Spleen (tissue), 11 donors: ENCODE data around the gene TBX20. TPM values are rescaled to one million over a fixed set of nuclear protein-coding genes. Genes with fewer than 3 reads are reported as not detected.
"Not testable (repeated sequence)": the region's sequence is repeated elsewhere in the genome, so short reads cannot be mapped to it uniquely, and the experiment has no call there.

Experiments used
- DNase-seq: peaks from one replicate; pipeline ENCODE4 v3.0.0-alpha.2; 2020
- H3K27ac ChIP-seq, 8 donors: fragments of 200-600 bp; sonication (generic) in 7 of 8; 1 replicate in 4 of 8; 2 replicates in 4 of 8; pipeline versions ENCODE4 v1.5.0 to v1.8.0; 2016 to 2021; ENCODE audit warnings: inconsistent platforms in 4 of 8, mild to moderate bottlenecking in 4 of 8, moderate library complexity in 1 of 8
- H3K27me3 ChIP-seq, 7 donors: fragments of 200-600 bp; sonication (generic) in 6 of 7; replicated peaks in 1 of 7; 1 replicate in 4 of 7; 2 replicates in 3 of 7; pipeline versions ENCODE4 v1.5.0 to v1.8.0; 2016 to 2021; ENCODE audit warnings: inconsistent platforms in 3 of 7, mild to moderate bottlenecking in 1 of 7
- H3K36me3 ChIP-seq, 6 donors: fragments of 200-600 bp; sonication (generic) in 5 of 6; 1 replicate in 4 of 6; 2 replicates in 2 of 6; pipeline versions ENCODE4 v1.5.0 to v1.8.0; 2016 to 2021; ENCODE audit warnings: inconsistent platforms in 2 of 6
- H3K4me1 ChIP-seq, 6 donors: fragments of 200-600 bp; sonication (generic) in 5 of 6; 1 replicate in 3 of 6; 2 replicates in 3 of 6; pipeline versions ENCODE4 v1.5.0 to v1.8.0; 2016 to 2021; ENCODE audit warnings: inconsistent platforms in 3 of 6
- H3K4me3 ChIP-seq, 8 donors: fragments of 200-600 bp; sonication (generic) in 7 of 8; 1 replicate in 4 of 8; 2 replicates in 4 of 8; pipeline versions ENCODE4 v1.5.0 to v1.8.0; 2016 to 2021; ENCODE audit warnings: inconsistent platforms in 4 of 8, mild to moderate bottlenecking in 4 of 8, moderate library complexity in 2 of 8
- H3K9me3 ChIP-seq, 8 donors: fragments of 200-600 bp; sonication (generic) in 7 of 8; 1 replicate in 4 of 8; 2 replicates in 4 of 8; pipeline versions ENCODE4 v1.5.0 to v1.8.0; 2016 to 2021; ENCODE audit warnings: inconsistent platforms in 4 of 8
- WGBS, 5 donors: extraction: QIAGEN DNeasy Blood & Tissue Kit in 3 of 5; methylation state at CpG; one replicate each; pipeline versions ENCODE4 v1.1.5 to v1.1.7; 2013 to 2018; 5-methylcytosine and 5-hydroxymethylcytosine counted together
- intact Hi-C: fragments of 100-400 bp; cut with DNase I; formaldehyde crosslinking; loops from one replicate; pipeline ENCODE4 v1.15.0; 2023; ENCODE audit warnings: low total_unique reads
- polyA plus RNA-seq, 3 donors: library from polyadenylated mRNA; stranded (reverse); fragments of 200-250 nt; gene quantifications; one replicate each; pipeline ENCODE4 v1.2.1, GENCODE V29; 2013
- total RNA-seq, 7 donors: library from RNA; depleted of rRNA in 3 of 7; stranded (reverse); fragments of >200 nt in 3 of 7; fragmentation: NEBNext Ultra II Directional in 4 of 7; extraction: Animal tissue kit (Norgen Biotek cat#: 25700) in 4 of 7; gene quantifications; one replicate each; pipeline versions ENCODE4 v1.1.0 to v1.2.1, GENCODE V29; 2016 to 2021
- donor health status: healthy with polysubstance abuse.
- donor health status: DM: no; HTN: no; CAD: no; lungs with moderate emphysema.
- donor health status: DM: no; HTN: no; CAD: no.
- donor health status: Bipolar disorder and iron deficiency.
- donor health status: healthy.
- donor health status: DM: no; HTN: no; CAD: no.
- donor health status: DM: yes; HTN: yes; CAD: no.

The TBX20 gene
- total and polyA plus RNA-seq, 10 donors: not detected

DNA sequence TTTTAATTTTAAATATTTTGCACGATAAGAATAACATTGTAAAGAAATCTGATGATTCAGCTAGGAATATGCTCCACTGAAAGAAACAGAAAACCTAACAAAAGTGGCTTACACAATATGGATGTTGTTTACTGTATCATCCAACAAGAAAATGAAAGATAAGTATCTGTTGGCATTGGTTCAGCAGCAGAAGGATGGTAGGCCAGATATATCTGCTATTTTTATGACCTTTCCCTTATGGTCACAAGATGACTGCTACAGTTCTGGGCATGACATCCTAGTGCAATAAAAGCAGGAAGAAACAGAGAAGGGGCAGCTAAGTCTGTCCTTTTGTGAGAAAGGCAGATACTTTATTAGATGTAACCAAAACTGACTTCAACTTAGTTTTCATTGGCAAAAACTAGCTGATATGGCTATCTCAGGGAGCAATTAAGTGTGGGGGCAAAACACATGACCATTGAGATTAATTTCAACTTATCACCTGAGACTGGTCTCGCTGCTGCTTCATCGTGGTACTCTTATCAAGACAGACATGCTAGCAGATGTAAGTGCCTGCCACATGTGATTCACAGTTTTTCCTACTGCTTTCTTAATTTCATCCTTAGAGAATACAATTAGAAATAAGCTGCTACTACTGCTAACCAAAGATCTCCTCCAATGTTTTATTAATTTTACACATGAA, 92.7 kb downstream of the TBX20 start:
- H3K4me1 ChIP-seq, H3K27ac ChIP-seq, H3K9me3 ChIP-seq, DNase-seq, H3K36me3 ChIP-seq, H3K4me3 ChIP-seq, intact Hi-C loops, H3K27me3 ChIP-seq: not testable (repeated sequence)
- WGBS, 5 donors: 31 to 34% (median 32%) methylated on average over 3 of the region's 3 CpGs

Other genes starting within 250 kb of the TBX20 start
- 10 to 100 TPM; 25.4 to 41.6 (median 29.9) TPM for gene DPY19L1, start 216.6 kb downstream of the TBX20 start, total RNA-seq
- gene DPY19L1, start 216.6 kb downstream of the TBX20 start, polyA plus RNA-seq: 1 to 10 TPM; 4.8 to 7.3 (median 6.8) TPM